ENCODE measurements around the gene GPC5. TPM values are rescaled to one million over a fixed set of nuclear protein-coding genes. Genes with fewer than 3 reads are reported as not detected.

The GPC5 gene
- total and polyA plus RNA-seq, 3 donors from 2014 or later: 11.5 to 81.8 (median 52.1) TPM

DNA sequence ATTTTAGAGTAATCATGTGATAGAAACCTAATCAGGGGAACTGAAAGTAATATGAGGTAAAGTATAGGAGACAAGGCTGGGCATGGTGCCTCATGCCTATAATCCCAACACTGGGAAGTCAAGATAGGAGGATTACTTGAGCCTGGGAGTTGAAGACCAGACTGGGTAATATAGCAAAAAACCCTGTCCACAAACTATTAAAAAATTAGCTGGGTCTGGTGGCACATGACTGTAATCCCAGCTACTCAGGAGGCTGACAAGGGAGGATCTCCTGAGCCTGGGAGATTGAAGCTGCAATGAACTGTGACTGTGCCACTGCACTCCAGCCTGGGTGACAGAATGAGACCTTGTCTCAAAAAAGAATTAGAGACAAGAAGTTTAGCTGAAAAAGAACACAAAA is 469.9 kb downstream of the GPC5 start:
- Histone ChIP-seq H3K4me3 (no peak overlapping the region), H3K9me3 (no peaks in the 10 kb centered on the region), H3K4me1 (no peaks in the 10 kb centered on the region), H3K27ac (no peak overlapping the region), H3K36me3 (ENCODE audit: low read depth, missing control alignments) (no peaks in the 10 kb centered on the region), H3K27me3 (no peaks in the 10 kb centered on the region)
- no peak for TF ChIP-seq POLR2A (IDR thresholded peaks at IDR 0.05)
- TF ChIP-seq, protein P1, sequence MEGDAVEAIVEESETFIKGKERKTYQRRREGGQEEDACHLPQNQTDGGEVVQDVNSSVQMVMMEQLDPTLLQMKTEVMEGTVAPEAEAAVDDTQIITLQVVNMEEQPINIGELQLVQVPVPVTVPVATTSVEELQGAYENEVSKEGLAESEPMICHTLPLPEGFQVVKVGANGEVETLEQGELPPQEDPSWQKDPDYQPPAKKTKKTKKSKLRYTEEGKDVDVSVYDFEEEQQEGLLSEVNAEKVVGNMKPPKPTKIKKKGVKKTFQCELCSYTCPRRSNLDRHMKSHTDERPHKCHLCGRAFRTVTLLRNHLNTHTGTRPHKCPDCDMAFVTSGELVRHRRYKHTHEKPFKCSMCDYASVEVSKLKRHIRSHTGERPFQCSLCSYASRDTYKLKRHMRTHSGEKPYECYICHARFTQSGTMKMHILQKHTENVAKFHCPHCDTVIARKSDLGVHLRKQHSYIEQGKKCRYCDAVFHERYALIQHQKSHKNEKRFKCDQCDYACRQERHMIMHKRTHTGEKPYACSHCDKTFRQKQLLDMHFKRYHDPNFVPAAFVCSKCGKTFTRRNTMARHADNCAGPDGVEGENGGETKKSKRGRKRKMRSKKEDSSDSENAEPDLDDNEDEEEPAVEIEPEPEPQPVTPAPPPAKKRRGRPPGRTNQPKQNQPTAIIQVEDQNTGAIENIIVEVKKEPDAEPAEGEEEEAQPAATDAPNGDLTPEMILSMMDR (IDR thresholded peaks at IDR 0.05): no peak
- DNase-seq: no peak
- intact Hi-C loops (cut with DNase I; ENCODE audit: low total_unique reads): no loop called here

DNA sequence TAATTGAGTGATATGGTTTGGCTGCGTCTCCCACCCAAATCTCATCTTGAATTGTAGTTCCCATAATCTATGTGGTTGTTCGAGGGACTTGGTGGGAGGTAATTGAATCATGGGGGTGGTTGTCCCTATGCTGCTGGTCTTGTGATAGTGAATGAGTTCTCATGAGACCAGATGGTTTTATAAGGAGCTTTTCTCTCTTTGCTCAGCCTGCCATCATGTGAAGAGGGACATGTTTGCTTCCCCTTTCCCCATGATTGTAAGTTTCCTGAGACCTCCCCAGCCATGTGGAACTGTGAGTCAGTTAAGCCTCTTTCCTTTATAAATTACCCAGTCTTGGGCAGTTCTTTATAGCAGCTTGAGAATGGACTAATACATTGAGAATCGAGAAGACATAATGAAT is 480.1 kb downstream of the GPC5 start:
- Histone ChIP-seq H3K4me1 (no peaks in the 10 kb centered on the region), H3K27ac (no peak overlapping the region), H3K4me3 (no peak overlapping the region), H3K9me3 (no peaks in the 10 kb centered on the region), H3K36me3 (ENCODE audit: low read depth, missing control alignments) (no peaks in the 10 kb centered on the region), H3K27me3 (no peaks in the 10 kb centered on the region)
- DNase-seq: no peak
- intact Hi-C loops (cut with DNase I; ENCODE audit: low total_unique reads): no loop called here
- 91% methylated on average over 3 of the region's 3 CpGs for WGBS, 2 donors
- TF ChIP-seq, protein P1 (IDR thresholded peaks at IDR 0.05): no peak
- TF ChIP-seq POLR2A (IDR thresholded peaks at IDR 0.05): no peak

DNA sequence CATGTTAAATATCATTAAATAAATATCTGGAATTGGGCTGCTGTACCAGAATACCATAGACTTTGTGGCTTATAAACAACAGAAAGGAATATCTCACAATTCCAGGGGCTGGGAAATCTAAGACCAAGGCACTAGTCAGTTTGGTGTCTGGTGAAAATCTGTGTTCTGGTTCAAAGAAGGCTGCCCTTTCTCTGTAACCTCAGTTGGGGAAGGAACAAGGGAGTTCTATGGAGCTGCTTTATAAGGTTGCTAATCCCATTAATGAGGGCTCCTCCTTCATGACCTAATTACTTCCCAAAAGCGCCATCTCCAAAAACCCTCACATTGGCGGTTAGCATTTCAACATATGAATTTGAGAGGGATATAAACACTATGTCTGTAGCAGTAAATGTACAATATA is 480.9 kb downstream of the GPC5 start:
- H3K27ac ChIP-seq: no peak overlapping the region
- H3K27me3 ChIP-seq: no peaks in the 10 kb centered on the region
- H3K4me1 ChIP-seq: no peaks in the 10 kb centered on the region
- 88 to 95% methylated on average over 2 of the region's 2 CpGs for WGBS, 2 donors
- H3K9me3 ChIP-seq: no peaks in the 10 kb centered on the region
- no peaks in the 10 kb centered on the region for H3K36me3 ChIP-seq (ENCODE audit: low read depth, missing control alignments)
- TF ChIP-seq, protein P1 (IDR thresholded peaks at IDR 0.05): no peak
- no peak for TF ChIP-seq POLR2A (IDR thresholded peaks at IDR 0.05)
- DNase-seq: no peak
- intact Hi-C loops (cut with DNase I; ENCODE audit: low total_unique reads): no loop called here
- no peak overlapping the region for H3K4me3 ChIP-seq

DNA sequence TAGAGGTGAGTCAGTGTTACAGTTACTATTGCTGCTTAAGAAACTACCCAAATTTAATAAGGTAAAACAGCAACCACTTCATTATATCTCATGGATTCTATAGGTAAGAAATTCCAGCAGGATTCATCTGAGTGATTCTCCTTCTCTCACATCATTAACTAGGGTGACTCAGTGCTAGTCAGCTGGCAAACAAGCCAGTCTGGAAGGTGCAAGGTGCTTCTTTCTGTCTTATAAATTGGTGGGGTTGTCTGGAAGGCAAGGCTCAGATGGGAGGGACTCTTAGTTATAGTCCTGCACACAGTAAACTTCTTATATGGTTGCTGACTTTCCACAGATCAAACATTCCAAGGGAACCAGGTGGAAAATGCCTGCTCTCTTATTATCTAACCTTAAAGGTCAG is 484.5 kb downstream of the GPC5 start:
- intact Hi-C loops (cut with DNase I; ENCODE audit: low total_unique reads): no loop called here
- no peak overlapping the region for H3K4me3 ChIP-seq
- DNase-seq: no peak
- H3K27ac ChIP-seq: no peak overlapping the region
- no peaks in the 10 kb centered on the region for H3K9me3 ChIP-seq
- no peaks in the 10 kb centered on the region for H3K4me1 ChIP-seq
- TF ChIP-seq, protein P1 (IDR thresholded peaks at IDR 0.05): no peak
- TF ChIP-seq POLR2A (IDR thresholded peaks at IDR 0.05): no peak
- no peaks in the 10 kb centered on the region for H3K27me3 ChIP-seq
- H3K36me3 ChIP-seq (ENCODE audit: low read depth, missing control alignments): no peaks in the 10 kb centered on the region

DNA sequence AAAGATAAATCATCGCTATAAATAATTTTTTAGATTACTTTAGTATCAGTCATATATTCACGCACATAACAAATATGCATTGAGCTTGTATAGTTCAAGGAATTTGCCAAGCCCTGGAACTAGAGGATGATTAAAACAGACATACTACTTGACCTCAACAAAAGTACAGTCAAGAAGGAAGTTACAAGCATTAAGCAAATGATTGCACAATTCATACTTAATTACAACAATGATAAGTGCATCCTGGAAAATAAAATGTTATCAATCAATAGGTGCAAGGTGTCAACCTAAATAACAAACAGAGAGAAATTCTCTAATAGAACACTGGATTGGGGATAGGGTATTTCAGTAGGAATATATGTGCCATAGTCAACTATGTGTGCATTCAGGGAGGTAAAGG is 491.2 kb downstream of the GPC5 start:
- Histone ChIP-seq H3K27me3 (no peaks in the 10 kb centered on the region), H3K27ac (no peak overlapping the region), H3K4me1 (no peaks in the 10 kb centered on the region), H3K36me3 (ENCODE audit: low read depth, missing control alignments) (no peaks in the 10 kb centered on the region), H3K4me3 (no peak overlapping the region), H3K9me3 (no peaks in the 10 kb centered on the region)
- TF ChIP-seq POLR2A (IDR thresholded peaks at IDR 0.05): no peak
- TF ChIP-seq, protein P1 (IDR thresholded peaks at IDR 0.05): no peak
- WGBS, 2 donors: 87% methylated on average over 2 of the region's 2 CpGs
- intact Hi-C loops (cut with DNase I; ENCODE audit: low total_unique reads): no loop called here
- DNase-seq: no peak

Data from testis (tissue), 3 donors.